HG02870 (cell line): ENCODE results near the gene ZMYND8.
"Not testable (repeated sequence)": the region's sequence is repeated elsewhere in the genome, so short reads cannot be mapped to it uniquely, and the experiment has no call there.

Experiments used
- ATAC-seq: cut with Tn5 transposase; IDR thresholded peaks from one replicate; pipeline ENCODE4 v1.9.1; 2021; ENCODE audit warnings: mild to moderate bottlenecking, moderate library complexity; ENCODE audit not compliant: unreplicated experiment

Gene ZMYND8

GRCh38 chr20:47314647-47315338 lies 41.7 kb downstream of the ZMYND8 start:
- ATAC-seq = no peak

DNA sequence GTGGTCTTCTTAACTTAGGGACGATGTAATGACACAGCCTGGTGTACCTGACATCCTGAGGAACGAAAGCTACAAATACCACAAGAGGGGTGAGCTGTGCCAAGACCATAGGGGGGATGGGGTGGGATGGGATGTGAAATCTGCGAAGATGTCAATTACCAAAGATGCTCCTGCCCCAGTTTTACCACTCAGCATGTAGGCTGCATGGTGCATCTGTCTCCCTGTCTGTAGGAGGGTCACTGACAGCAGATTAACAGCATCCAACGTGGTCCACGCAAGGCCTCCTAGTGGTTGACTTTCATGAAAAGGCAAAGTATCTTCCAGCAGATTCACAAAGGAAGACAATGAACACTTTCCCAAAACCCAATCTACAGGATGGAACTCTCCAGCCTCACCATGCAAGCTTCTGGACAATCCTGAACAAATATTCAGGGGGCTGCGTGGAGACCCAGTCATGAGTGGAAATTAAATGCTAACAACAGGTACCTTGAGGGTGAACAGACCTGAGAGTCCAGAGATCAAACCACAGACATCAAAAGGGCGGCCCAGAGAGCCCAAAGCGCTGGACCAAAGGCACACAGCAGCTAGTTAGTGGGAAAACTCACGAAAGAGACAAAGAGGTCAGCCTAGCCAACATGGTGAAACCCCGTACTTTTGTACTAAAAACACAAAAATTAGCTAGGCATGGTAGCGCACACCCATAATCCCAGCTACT lies 44.4 kb downstream of the ZMYND8 start:
- no peak for ATAC-seq

GRCh38 chr20:47311211-47311610 lies 45.3 kb downstream of the ZMYND8 start:
- no peak for ATAC-seq

DNA sequence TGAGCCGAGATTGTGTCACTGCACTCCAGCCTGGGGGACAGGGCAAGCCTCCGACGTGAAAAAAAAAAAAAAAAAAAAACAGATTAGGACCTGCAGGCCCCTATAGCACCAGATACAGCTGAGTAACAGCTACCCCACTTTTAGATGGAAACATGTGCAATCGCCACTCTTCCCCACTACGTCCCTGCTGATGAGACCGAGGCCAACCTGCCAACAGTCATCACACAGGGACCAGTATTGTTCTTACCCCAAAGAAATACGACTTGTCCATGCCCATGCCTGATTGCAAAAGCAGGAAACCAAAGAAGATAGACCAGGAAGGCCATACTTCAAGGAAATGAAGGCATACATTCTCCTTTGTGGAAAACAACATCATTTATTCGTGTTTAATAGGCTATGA lies 45.8 kb downstream of the ZMYND8 start:
- no peak for ATAC-seq

DNA sequence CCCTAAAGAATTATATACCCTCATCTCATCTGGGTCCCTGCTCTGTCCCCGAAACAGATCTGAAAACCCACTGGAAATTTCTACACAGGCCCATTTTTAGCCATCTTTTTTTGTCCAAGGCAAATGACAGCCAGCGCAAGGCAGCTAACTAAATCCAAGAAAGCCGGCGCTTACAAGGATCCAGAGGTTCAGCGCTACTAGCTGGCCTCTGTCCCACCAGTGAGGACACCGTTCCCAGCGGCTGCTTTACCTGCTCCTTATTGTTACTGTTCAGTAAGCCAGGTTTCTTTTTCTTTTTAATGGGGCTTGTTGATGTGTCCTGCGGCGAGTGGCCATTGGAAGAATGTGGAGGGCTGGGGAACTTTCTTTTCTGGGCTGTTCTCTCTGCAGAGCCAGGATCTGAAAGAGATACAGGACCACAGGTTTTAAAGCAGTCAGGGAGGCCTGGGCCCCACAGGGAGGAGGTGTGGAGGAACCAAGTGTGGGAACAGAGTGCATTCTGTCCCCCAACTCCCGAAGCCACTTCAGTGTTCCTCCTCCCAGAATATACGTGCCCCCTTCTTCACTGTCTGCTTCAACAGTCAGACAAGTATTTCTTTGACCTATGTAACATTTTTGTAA lies 46.6 kb downstream of the ZMYND8 start:
- no peak for ATAC-seq

GRCh38 chr20:47309394-47309793 lies 47.1 kb downstream of the ZMYND8 start:
- ATAC-seq = no peak

DNA sequence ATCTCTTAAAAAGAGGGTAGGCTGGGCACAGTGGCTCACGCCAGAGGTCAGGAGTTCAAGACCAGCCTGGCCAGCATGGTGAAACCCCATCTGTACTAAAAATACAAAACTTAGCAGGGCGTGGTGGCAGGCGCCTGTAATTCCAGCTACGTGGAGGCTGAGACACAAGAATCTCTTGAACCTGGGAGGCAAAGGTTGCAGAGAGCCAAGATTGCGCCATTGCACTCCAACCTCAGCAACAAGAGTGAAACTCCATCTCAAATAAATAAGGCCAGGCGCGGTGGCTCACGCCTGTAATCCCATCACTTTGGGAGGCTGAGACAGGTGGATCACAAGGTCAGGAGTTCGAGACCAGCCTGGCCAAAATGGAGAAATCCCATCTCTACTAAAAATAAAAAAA lies 48.9 kb downstream of the ZMYND8 start:
- not testable (repeated sequence) for ATAC-seq

DNA sequence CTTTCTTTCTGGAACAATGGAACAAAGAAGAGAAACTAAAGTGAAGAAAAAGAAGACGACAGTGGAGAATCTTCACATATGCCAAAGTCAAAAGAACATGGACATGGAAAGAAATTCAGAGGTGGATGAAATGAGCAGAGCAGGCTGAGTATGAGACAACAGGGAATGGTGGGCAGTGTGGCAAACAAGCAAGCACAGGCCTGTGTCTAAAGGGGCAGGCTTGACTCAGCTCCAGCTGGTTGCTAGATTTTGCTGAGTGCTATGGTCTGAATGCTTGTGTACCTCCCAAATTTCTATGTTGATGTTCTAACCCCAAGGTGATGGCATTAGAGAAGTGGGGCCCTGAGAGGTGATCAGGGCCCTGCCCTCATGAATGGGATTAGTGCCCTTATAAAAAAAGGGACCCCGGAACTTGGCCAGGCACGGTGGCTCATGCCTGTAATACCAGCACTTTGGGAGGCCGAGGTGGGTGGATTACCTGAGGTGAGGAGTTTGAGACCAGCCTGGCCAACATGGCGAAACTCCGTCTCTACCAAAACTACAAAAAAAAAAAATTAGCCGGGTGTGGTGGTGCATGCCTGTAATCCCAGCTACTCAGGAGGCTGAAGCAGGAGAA lies 49.6 kb downstream of the ZMYND8 start:
- no peak for ATAC-seq

DNA sequence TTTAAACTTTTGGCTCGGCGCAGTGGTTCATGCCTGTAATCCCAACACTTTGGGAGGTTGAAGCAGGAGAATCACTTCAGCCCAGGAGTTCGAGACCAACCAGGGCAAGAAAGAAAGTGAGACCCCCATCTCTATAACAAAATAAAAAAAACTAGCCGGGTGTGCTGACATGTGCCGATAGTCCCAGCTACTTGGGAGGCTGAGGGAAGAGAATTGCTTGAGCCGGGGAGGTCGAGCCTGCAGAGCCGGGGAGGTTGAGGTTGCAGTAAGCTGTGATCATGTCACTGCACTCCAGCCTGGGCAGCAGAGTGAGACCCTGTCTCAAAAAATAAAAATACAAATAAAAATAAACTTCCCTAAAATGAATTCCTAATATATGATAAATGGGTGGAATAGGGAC lies 50.4 kb downstream of the ZMYND8 start:
- ATAC-seq = no peak

GRCh38 chr20:47305667-47306066 lies 50.8 kb downstream of the ZMYND8 start:
- ATAC-seq = no peak

- no peak for ATAC-seq
These were observed 52.2 kb downstream of the ZMYND8 start for GRCh38 chr20:47304287-47304686.

GRCh38 chr20:47303736-47304135 lies 52.8 kb downstream of the ZMYND8 start:
- ATAC-seq = no peak

GRCh38 chr20:47300071-47300470 lies 56.4 kb downstream of the ZMYND8 start:
- ATAC-seq = no peak

DNA sequence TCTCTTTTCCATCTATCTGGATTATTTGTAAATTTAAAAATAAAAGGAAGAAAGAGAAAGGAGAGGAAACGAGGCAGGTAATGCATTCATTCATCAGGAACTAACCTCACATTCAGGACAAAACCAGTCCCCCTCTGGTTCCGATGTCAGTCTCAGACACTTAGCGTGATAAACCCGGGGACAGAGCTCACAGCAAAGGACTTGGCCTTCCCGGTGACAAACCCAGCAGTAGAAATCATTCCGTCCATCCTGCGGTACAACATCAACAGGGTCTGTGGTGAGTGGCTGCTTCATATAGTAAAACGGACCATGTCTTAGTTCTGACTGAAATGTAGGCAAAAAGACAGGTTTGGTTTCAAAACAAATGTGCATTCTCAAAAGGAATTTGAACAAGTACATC lies 57.9 kb downstream of the ZMYND8 start:
- no peak for ATAC-seq

- ATAC-seq = no peak
These were observed 58.8 kb downstream of the ZMYND8 start for GRCh38 chr20:47297746-47298145.

DNA sequence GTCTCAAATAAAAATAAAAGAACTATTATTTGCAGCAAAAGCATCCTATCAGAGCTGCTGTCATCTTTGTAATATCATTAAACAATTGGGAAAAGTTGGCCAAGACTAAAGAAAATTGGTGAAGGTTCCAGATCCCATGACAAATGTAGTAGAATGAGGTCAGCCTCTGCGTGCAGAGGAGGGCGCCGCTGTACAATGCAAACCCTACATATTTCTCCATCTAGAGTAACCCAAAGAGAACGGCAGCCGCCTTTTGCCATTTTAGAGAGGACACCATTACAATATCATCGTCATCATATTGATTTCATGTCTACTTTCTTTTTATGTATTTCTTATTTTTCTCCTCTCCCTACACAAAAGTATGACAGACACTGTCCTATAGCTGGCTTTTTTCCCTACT lies 59.5 kb downstream of the ZMYND8 start:
- ATAC-seq = no peak

- ATAC-seq = no peak
These were observed 60.5 kb downstream of the ZMYND8 start for GRCh38 chr20:47295921-47296426.

DNA sequence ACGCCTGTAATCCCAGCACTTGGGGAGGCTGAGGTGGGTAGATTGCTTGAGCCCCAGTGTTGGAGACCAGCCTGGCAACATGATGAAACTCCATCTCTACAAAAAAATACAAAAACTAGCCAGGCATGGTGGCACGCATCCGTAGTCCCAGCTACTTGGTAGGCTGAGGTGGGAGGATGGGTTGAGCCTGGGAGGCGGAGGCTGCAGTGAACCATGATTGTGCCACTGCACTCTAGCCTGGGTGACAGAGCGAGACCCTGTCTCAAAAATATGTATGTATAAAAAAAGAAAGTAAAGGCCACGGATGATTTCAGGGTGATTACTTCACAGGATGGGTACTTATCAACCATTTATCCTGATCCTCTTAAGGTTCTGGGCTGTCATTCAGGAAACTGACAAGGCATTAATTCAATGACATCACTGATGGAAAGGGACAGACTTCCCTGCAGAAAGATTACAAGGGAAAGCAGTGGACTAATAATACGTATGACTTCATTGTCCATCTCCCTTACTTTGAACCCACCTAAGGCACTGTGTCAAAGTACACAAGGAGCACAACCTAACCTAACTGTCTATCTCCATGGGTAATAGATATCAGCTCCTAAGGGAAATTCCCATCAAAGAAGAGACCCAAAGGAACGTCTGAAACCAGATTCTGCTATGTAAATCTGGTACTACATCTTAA lies 61.2 kb downstream of the ZMYND8 start:
- ATAC-seq = no peak

- no peak for ATAC-seq
These were observed 62.9 kb downstream of the ZMYND8 start for GRCh38 chr20:47293631-47294030.

GRCh38 chr20:47292581-47292980 lies 63.9 kb downstream of the ZMYND8 start:
- no peak for ATAC-seq
